HL-60 (cell line): Measurements from ENCODE around the gene RAET1E.
A peak's percentile ranks its signal among the peaks of the same experiment; 100 is the strongest.
"Not testable (repeated sequence)": the region's sequence is repeated elsewhere in the genome, so short reads cannot be mapped to it uniquely, and the experiment has no call there.

Experiments used
- DNase-seq, 2 experiments: peaks; one replicate each; pipeline ENCODE4 v3.0.0-alpha.2; 2010 to 2020; ENCODE audit warnings: low read depth in 1 of 2, low spot score in 1 of 2
- H3K27ac ChIP-seq: fragments of 250-450 bp; sonication (Bioruptor Pico); replicated peaks from 2 replicates; pipeline ENCODE4 v1.5.1; 2020; ENCODE audit warnings: mild to moderate bottlenecking, moderate library complexity
- H3K27me3 ChIP-seq: fragments of 250-450 bp; sonication (Bioruptor Pico); 2 replicates; pipeline ENCODE4 v1.5.1; 2021; ENCODE audit warnings: mild to moderate bottlenecking, moderate library complexity; ENCODE audit not compliant: insufficient read depth, poor library complexity, severe bottlenecking
- H3K4me3 ChIP-seq: replicated peaks from 2 replicates; pipeline ENCODE4 v1.5.1; 2011; ENCODE audit warnings: mild to moderate bottlenecking, control low read depth, low read length; ENCODE audit not compliant: insufficient read depth
- GABPA ChIP-seq: IDR thresholded peaks from 2 replicates; pipeline ENCODE4 v1.6.1; 2012; ENCODE audit warnings: low read depth
- POLR2AphosphoS5 ChIP-seq: IDR thresholded peaks from 2 replicates; pipeline ENCODE4 v1.6.1; 2012; ENCODE audit warnings: low read depth
- SPI1 ChIP-seq: IDR thresholded peaks from 2 replicates; pipeline ENCODE4 v1.6.1; 2012; ENCODE audit warnings: low read depth, mild to moderate bottlenecking, borderline replicate concordance
- TF ChIP-seq, protein P1 (sequence below): IDR thresholded peaks from 2 replicates; pipeline ENCODE4 v1.6.1; 2012; ENCODE audit warnings: low read depth; ENCODE audit not compliant: insufficient replicate concordance
- TF ChIP-seq, protein P2 (sequence below): IDR thresholded peaks from one replicate; pipeline ENCODE4 v1.5.1; 2011; ENCODE audit warnings: low read length, control low read depth, inconsistent platforms; ENCODE audit not compliant: insufficient read depth

The RAET1E gene

DNA sequence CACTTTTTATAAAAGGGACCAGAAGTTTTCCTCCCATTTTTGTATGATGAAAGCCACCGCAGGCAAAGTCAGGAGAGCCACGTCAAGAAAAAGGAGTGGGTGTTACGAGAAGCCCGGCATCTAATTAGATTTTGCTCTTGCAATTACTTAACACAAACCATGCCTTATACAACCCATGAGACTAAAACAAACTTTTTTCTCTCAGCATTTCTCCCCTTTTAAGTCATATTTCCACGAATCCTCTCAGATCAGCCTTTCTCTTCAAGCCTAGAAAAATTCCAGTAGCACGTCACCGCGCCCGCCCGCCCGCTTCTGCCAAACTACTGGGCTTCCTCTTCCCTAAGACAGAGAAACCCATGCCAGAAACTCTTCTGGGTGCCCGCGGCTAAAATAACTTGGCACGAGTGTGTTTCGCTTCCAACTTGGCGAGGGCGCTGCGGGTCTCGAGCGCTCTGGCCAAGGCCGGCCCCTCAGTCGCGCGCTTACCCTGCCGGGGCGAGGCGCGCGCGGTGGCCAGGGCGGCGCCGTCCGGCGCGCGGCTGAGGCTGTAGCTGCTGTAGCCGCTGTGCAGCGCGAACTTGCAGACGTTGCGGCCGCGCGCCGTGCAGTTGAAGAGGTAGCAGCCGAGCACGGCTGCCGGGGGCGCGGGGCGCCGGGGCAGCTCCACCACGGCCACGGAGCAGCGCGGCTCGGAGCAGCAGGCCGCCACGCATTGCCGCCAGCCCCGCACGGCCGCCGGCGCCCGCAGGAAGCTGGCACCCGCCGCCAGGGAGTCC lies 34.8 kb downstream of the RAET1E start:
- TF ChIP-seq, protein P1, sequence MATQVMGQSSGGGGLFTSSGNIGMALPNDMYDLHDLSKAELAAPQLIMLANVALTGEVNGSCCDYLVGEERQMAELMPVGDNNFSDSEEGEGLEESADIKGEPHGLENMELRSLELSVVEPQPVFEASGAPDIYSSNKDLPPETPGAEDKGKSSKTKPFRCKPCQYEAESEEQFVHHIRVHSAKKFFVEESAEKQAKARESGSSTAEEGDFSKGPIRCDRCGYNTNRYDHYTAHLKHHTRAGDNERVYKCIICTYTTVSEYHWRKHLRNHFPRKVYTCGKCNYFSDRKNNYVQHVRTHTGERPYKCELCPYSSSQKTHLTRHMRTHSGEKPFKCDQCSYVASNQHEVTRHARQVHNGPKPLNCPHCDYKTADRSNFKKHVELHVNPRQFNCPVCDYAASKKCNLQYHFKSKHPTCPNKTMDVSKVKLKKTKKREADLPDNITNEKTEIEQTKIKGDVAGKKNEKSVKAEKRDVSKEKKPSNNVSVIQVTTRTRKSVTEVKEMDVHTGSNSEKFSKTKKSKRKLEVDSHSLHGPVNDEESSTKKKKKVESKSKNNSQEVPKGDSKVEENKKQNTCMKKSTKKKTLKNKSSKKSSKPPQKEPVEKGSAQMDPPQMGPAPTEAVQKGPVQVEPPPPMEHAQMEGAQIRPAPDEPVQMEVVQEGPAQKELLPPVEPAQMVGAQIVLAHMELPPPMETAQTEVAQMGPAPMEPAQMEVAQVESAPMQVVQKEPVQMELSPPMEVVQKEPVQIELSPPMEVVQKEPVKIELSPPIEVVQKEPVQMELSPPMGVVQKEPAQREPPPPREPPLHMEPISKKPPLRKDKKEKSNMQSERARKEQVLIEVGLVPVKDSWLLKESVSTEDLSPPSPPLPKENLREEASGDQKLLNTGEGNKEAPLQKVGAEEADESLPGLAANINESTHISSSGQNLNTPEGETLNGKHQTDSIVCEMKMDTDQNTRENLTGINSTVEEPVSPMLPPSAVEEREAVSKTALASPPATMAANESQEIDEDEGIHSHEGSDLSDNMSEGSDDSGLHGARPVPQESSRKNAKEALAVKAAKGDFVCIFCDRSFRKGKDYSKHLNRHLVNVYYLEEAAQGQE: no peak
- TF ChIP-seq SPI1 (peak; percentile 31; the same call in 1 of the 2 replicates), POLR2AphosphoS5 (no peak)
- TF ChIP-seq, protein P2, sequence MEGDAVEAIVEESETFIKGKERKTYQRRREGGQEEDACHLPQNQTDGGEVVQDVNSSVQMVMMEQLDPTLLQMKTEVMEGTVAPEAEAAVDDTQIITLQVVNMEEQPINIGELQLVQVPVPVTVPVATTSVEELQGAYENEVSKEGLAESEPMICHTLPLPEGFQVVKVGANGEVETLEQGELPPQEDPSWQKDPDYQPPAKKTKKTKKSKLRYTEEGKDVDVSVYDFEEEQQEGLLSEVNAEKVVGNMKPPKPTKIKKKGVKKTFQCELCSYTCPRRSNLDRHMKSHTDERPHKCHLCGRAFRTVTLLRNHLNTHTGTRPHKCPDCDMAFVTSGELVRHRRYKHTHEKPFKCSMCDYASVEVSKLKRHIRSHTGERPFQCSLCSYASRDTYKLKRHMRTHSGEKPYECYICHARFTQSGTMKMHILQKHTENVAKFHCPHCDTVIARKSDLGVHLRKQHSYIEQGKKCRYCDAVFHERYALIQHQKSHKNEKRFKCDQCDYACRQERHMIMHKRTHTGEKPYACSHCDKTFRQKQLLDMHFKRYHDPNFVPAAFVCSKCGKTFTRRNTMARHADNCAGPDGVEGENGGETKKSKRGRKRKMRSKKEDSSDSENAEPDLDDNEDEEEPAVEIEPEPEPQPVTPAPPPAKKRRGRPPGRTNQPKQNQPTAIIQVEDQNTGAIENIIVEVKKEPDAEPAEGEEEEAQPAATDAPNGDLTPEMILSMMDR: no peak
- peak; percentile 58 to 64 for DNase-seq
- Histone ChIP-seq H3K27me3 (no peaks in the 10 kb centered on the region), H3K4me3 (peak overlapping the region; percentile 71), H3K27ac (no peak overlapping the region; the same call in 1 of the 2 replicates)

GRCh38 chr6:149862424-149862738 lies 35.5 kb downstream of the RAET1E start:
- not testable (repeated sequence) for H3K27ac ChIP-seq, DNase-seq, H3K4me3 ChIP-seq, H3K27me3 ChIP-seq

DNA sequence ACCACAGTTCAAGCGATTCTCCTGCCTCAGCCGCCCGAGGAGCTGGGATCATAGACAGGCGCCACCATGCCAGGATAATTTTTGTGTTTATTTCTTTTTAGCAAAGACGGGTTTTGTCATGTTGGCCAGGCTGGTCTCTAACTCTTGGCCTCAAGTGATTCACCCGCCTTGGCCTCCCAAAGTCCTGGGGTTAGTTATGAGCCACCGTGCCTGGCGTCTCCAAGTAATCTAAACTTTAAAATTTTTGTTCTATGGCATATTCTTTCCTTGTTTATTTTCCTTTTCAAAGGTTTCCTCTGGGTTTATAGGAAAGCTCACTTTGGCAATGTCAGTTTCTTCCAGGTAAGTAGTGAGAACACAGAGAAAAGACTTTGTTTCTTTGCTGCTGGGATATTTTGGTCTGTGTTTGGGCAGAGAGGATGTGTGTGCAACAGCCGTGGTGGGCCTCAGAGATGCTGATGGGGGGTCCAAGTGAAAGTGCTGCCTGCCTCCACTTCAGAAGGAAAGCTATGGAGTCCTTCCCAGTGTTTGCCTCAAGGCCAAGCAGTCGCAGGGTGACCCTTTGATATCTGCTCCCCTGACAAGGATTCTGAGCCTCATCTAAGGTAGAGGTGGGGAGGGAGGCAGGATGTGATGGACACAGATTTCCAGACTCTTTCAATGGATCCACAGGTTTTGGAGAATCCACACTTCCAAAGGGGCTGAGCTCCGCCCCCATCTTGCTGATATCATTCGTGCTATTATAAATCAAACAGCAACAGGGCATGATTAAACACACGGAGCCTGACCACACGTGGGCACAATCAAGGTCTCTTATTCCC lies 36.1 kb downstream of the RAET1E start:
- no peak for DNase-seq
- H3K4me3 ChIP-seq: no peak overlapping the region
- H3K27ac ChIP-seq: no peak overlapping the region
- H3K27me3 ChIP-seq: no peaks in the 10 kb centered on the region
- TF ChIP-seq GABPA: no peak
- TF ChIP-seq SPI1: no peak
- TF ChIP-seq POLR2AphosphoS5: no peak
- TF ChIP-seq, protein P1: no peak
- TF ChIP-seq, protein P2: no peak

DNA sequence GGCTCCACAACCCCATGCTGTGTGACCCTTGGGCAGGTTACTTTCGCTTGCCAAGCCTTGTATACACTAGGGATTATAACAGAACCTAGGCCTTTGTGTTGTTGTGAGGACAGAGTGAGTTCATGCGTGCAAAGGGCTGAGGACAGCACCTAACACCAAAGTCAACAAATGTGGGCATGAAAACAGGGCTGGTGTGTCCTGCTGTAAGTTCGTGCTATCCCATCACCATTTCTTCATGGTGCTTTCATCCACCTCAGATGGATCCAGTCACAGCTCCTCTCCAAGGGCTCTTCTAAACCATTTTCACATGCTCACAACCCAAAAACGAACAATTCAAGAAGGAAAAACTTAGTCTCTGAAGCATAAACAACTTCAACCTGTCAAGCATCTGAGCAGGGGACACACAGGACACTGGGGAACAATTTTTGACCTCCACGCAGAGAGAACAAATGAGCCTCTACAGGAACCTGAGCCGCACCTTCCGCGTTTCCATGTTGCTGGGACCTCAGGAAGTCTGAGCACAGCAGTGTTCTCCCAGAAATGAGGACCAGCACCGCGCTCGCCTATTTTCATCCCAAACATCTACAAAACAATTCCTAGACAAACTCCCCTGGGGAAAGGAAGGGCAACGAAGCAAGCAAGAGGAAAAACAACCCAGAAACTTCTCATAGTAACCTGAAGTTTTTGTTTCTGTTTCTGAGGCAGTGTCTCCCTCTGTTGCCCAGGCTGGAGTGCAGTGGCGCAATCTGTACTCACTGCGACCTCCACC lies 36.9 kb downstream of the RAET1E start:
- DNase-seq: no peak
- Histone ChIP-seq H3K27ac (no peak overlapping the region), H3K27me3 (no peaks in the 10 kb centered on the region), H3K4me3 (no peak overlapping the region)
- TF ChIP-seq, protein P2: no peak
- TF ChIP-seq SPI1: no peak
- TF ChIP-seq, protein P1: no peak
